Lung microvascular endothelial cell (primary cell): ENCODE data around the gene CD302. TPM values are rescaled to one million over a fixed set of nuclear protein-coding genes. Genes with fewer than 3 reads are reported as not detected.
A peak's percentile ranks its signal among the peaks of the same experiment; 100 is the strongest.
"Not testable (repeated sequence)": the region's sequence is repeated elsewhere in the genome, so short reads cannot be mapped to it uniquely, and the experiment has no call there.

Experiments used
- DNase-seq, 2 donors: peaks; one replicate each; pipeline versions ENCODE4 v3.0.0 to v3.0.0-alpha.2; 2010; ENCODE audit warnings: low read depth in 2 of 2
- total RNA-seq: library from RNA; depleted of rRNA; stranded (reverse); fragments of >200 nt; gene quantifications from 2 replicates; pipeline ENCODE4 v1.2.1, GENCODE V29; 2014

Gene CD302
- total RNA-seq, 1 donor from 2014 or later: 15.1 TPM

DNA sequence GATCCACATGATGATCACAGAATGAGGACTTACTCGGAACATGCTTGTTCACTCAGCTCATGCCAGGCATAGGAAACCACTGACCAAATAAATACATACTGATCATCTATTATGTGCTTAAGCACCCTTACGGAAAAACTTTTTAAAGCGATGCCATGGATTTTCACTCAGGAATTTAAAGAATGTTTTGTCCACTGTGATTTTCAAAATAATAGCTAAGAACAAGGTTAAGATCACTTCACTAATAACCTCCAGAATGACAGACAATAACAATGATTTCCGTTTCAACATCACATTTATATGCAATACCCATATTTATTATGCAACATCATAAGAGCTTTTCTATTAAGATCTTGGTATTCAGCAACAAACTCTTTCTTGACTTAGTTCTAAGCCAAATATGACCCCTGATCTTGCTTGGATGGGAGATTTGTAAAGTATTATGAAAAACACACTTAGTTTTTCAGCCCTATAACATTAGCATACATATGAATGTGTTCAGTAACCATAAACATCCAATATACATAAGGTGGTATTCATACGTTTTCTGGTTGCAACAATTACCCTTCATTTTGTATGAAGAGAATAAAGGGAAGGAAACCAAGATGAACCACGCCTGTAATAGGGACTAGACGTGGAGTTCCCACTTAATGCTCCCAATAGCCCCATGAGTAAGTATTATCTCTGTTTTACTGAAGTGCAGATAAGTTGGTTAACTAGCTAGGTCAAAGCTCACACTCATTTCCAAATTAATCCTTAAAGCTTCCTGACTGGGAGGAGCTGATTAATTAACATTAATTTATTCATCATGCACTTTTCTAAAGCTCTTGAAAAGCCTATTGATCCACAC lies 1.9 kb downstream of the CD302 start:
- peak; percentile 16 to 36 for DNase-seq

- peak in 1 of 2 donors; percentile 19 for DNase-seq
These were observed 4.7 kb downstream of the CD302 start for GRCh38 chr2:159793326-159793725.

- no peak for DNase-seq
These were observed 5.4 kb downstream of the CD302 start for GRCh38 chr2:159792599-159792998.

DNA sequence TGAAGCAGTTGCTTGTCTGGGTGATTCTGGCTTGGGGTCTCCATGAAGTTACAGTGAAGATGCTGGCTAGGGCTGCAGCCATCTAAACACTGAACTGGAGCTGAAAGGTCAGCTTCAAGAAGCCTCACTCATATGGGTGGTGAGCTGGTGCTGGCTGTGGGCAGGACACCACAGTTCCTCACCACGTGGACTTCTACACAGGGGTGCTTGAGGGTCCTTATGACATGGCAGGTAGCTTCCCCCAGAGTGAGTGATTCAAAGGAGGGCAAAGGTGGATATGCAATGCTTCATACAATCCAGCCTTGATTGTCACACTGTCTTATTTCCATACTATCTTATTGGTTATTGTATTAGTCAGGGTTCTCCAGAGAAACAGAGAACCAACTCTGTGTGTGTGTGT lies 6.0 kb downstream of the CD302 start:
- no peak for DNase-seq

- DNase-seq: no peak
These were observed 7.7 kb downstream of the CD302 start for GRCh38 chr2:159790323-159790722.

- no peak for DNase-seq
These were observed 9.8 kb downstream of the CD302 start for GRCh38 chr2:159788253-159788652.

- DNase-seq: not testable (repeated sequence)
These were observed 10.4 kb downstream of the CD302 start for GRCh38 chr2:159787647-159788046.

DNA sequence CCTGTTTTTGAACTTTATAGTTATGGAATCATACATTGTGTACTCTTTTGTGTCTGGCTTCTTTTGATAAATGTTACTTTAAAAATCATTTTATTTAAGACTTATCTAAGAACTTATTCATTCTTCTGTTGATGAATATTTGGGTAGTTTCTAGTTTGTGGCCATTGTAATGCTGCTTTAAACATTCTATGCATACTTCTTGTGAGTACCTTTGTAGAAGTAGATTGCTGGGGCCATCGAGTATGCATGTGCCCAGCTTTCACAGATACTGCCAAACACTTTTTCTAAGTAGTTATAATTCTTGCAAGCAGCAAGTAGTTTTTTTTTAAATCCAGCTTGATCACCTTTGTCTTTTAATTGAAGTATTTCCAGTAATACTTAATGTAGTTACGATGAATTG lies 11.1 kb downstream of the CD302 start:
- DNase-seq: no peak

DNA sequence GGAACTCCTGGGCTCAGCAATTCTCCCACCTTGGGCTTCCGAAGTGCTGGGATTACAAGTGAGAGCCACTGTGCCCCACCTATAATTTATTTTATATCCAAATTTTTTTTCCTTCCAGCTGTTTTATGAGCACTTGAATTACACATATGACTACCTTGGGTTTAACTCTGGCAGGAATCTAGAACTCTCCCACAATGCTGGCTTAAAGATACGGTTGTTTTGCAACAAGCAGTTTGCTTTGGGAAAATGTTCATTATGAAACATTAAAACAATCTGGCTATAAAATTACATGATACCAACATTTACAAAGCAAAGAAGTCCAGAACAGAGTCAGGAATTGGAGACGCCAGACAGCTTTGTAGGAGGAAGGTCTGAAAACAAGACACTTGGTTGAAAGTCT lies 12.8 kb downstream of the CD302 start:
- DNase-seq: no peak

- DNase-seq: not testable (repeated sequence)
These were observed 13.3 kb downstream of the CD302 start for GRCh38 chr2:159784744-159785143.

DNA sequence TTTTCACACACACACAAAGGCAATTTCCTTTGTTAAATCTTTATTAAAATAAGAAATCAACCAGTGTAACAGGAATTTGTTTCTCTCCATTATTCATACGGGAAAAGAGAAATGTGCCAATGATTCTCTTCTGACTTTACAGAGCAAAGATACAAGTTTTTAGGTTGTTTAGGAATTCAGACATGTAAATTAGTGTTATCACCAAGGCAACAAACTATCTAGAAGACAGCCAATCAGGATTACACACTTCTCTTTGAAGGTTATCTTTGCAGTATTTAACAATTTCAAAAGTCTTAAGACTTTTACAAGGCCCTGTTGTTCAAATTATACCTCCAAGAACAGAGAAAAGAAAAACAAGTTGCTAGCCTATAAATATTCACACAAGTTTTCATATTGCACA lies 14.5 kb downstream of the CD302 start:
- no peak for DNase-seq

GRCh38 chr2:159776321-159776720 lies 21.7 kb downstream of the CD302 start:
- no peak for DNase-seq

- DNase-seq: no peak
These were observed 23.0 kb downstream of the CD302 start for GRCh38 chr2:159775021-159775420.

DNA sequence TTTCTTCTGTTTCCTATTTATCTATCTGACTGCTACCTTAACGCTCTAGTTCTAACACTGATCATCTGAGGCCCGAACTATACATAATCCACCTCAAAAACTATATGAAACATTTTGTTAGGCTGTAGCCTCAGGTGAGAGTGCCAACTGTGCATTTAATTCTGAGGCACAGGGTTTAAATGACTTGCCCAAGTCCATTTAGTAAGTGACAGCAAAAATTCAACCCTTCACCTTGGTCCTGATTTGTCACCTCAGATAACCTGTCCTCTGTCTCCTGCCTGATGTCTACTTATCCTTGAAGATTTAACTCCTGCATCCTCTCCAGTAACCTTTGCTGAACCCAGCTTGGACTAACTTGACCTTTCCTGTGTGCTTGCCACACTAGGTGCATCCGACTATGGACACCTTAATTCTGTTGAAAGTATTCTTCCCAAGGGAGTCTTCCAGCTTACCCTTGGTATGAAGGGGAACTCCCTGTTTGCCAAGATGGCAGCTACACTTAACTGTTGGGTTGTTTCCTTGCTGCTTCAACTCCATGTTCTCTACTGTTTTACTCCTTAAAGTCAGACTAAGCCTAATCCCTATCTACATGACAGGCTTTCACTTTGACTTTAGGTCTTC lies 23.5 kb downstream of the CD302 start:
- no peak for DNase-seq

- no peak for DNase-seq
These were observed 24.1 kb downstream of the CD302 start for GRCh38 chr2:159773886-159774285.

- no peak for DNase-seq
These were observed 24.6 kb downstream of the CD302 start for GRCh38 chr2:159773426-159773825.

DNA sequence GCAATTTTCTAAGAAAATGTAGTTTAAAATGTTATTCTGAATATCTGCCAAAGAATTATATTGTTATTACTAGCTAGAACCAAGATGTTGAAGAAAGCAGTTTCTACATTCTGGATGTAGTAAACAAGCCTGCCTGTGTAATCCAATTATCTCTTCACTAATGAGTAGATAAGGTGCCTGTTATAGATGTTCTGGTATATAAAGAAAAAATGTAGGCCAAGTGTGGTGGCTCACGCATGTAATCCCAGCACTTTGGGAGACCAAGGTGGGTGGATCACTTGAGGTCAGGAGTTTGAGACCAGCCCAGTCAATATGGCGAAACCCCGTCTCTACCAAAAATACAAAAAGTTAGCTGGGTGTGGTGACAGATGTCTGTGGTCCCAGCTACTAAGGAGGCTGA lies 28.9 kb downstream of the CD302 start:
- no peak for DNase-seq

GRCh38 chr2:159762075-159762474 lies 35.9 kb downstream of the CD302 start:
- DNase-seq: no peak

DNA sequence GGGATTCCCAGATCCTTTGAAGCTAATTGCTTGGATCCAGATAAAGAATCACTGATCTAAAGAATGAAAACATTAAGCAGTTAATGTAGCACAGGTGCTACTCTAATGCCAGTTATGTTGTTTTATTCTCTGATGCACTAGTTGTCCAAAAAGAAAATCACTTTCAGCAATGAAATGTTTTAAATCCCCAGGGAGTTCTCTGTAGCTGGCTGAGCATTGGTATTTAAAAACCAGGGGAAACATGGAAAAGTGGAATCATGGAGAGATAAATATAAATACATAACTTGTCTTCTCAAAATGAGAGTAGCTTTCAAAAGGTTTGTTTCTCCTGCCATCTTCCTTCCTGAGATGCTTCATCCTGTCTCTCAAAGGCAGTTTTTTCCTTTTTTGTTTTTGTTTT lies 37.7 kb downstream of the CD302 start:
- DNase-seq: no peak

DNA sequence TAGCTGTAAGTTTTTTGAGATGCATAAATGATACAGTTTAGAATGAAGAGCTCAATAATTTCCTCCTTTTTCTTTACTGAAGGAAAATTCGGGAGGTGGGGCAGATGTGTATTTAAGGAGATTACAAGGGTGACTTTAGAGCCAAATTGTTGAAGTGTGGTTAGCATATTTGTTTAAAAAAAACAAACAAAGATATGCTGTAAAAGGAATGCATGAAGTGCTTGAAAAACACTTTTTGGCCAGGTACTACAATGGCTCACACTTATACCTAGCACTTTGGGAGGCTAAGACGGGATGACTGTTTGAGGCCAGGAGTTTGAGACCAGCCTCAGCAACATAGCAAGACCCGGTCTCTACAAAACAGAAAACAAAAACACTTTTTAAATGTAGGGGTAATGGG lies 38.4 kb downstream of the CD302 start:
- no peak for DNase-seq

DNA sequence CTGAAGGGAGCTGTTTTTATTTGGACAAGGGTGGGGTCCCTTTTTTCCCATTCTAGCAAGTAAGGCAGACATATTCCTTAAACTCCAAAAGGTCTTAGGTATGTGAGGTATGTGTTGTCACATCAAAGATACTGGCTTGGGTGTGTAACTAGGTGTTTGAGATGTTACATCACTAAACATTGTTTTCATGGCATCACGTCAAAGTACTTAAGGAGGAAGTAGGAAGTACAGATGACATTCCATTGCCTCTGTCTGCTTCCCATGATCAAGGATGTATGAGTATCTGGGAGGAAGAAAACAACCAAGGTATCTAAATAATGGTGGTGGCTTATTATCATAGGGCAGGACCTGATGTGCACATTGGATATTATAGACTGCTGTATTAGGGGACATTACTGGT lies 39.3 kb downstream of the CD302 start:
- peak in 1 of 2 donors; percentile 59 for DNase-seq

DNA sequence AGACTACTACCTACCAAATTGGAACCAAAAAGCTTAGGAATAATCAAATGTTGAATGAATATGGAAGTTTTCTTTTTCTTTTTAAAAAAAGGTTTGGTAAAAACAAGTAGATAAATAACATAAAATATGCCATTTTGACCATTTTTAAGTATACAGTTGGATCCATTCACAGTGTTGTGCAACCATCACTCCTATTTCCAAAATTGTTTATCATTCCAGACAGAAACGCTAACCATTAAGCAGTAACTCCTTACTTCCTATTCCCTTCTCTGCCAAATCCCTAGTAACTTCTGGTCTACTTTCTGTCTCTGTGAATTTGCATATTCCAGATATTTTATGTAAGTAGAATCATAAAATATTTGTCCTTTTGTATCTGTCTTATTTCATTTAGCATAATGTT lies 39.8 kb downstream of the CD302 start:
- DNase-seq: no peak

DNA sequence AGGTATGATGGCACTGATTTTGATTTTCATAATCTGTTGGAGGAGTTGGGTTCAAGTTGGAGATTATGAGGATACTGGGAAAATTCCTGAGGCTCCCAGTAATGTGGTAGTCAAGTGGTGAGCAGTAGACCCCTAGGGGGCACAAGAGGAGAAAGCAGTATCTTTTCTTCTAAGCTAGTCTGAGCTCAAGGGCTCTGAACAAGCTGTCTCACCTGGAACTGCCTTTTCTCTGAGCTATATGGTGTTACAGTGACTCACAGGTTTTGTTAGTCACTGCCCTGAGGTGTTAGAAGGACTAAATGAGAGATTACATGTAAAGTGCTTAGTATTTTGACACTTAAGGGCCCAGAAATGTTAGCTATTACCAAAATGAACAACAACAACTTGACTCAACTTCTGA lies 42.2 kb downstream of the CD302 start:
- DNase-seq: peak; percentile 15 to 52
